Right lobe of liver (tissue), 6 donors: ENCODE results near the gene RASL12. TPM values are rescaled to one million over a fixed set of nuclear protein-coding genes. Genes with fewer than 3 reads are reported as not detected.

ENCODE experiments used
- ATAC-seq, 4 donors: fragments of 200-7000 bp; cut with Tn5 transposase; one replicate each; pipeline ENCODE4 v1.9.1; 2020; ENCODE audit warnings: mild to moderate bottlenecking in 4 of 4, moderate library complexity in 4 of 4
- DNase-seq, 3 donors: peaks; one replicate each; pipeline ENCODE4 v3.0.0-alpha.2; 2020
- H3K27ac ChIP-seq, 3 donors: fragments of 200-600 bp; one replicate each; pipeline ENCODE4 v1.8.0; 2022
- H3K27me3 ChIP-seq, 2 donors: fragments of 200-600 bp; one replicate each; pipeline ENCODE4 v1.8.0; 2022
- H3K36me3 ChIP-seq, 4 donors: fragments of 200-600 bp; sonication (generic) in 1 of 4; one replicate each; pipeline versions ENCODE4 v1.5.1 to v1.8.0; 2017 to 2022; ENCODE audit warnings: control low read depth in 1 of 4
- H3K4me1 ChIP-seq, 4 donors: fragments of 200-600 bp; sonication (generic) in 1 of 4; one replicate each; pipeline versions ENCODE4 v1.5.1 to v1.8.0; 2017 to 2022; ENCODE audit warnings: control low read depth in 1 of 4
- H3K4me3 ChIP-seq, 3 donors: fragments of 200-600 bp; one replicate each; pipeline ENCODE4 v1.8.0; 2022
- H3K9me3 ChIP-seq, 4 donors: fragments of 200-600 bp; sonication (generic) in 1 of 4; one replicate each; pipeline versions ENCODE4 v1.5.1 to v1.8.0; 2017 to 2022; ENCODE audit warnings: control low read depth in 1 of 4
- POLR2A ChIP-seq: fragments of 450-650 bp; IDR thresholded peaks from one replicate; pipeline ENCODE4 v1.6.1; 2017; ENCODE audit warnings: antibody characterized with exemption, mild to moderate bottlenecking
- WGBS: methylation state at CpG from one replicate; pipeline ENCODE4 v1.1.6; 2018; ENCODE audit warnings: low coverage, low lambda C conversion rate; ENCODE audit not compliant: insufficient coverage; ENCODE audit errors: missing lambda C conversion rate; 5-methylcytosine and 5-hydroxymethylcytosine counted together
- intact Hi-C, 2 donors: fragments of 100-400 bp; cut with DNase I; formaldehyde crosslinking; loops; one replicate each; pipeline versions ENCODE4 v1.11.2 to v1.14.1; 2022
- total RNA-seq, 6 experiments: library from RNA; depleted of rRNA in 2 of 6; stranded (reverse); fragments of >200 nt in 2 of 6; fragmentation: NEBNext Ultra II Directional in 3 of 6; extraction: Animal tissue kit (Norgen Biotek cat#: 25700) in 3 of 6; gene quantifications; one replicate each; pipeline versions ENCODE4 v1.1.0 to v1.2.4, GENCODE V29; 2016 to 2023
- TF ChIP-seq, protein P1 (sequence below), 4 donors: fragments of 200-600 bp in 3 of 4; fragments of 450-650 bp in 1 of 4; IDR thresholded peaks; one replicate each; pipeline versions ENCODE4 v1.5.1 to v1.8.0; 2016 to 2022; ENCODE audit warnings: antibody characterized with exemption in 4 of 4, mild to moderate bottlenecking in 2 of 4
- donor health status: DM: no; HTN: yes; CAD: no.
- donor health status: DM: no; HTN: no; CAD: no.
- donor health status: DM: no; HTN: no; CAD: no.
- donor health status: DM: no; HTN: yes; CAD: no.
- donor health status: DM: no; HTN: yes; CAD: no.

The RASL12 gene
- total RNA-seq, 6 experiments from 2014 or later = 0.07 to 1.5 (median 0.24) TPM

- ATAC-seq (no peak), DNase-seq (no peak)
- Histone ChIP-seq H3K4me3 (no peak overlapping the region), H3K9me3 (no peaks in the 10 kb centered on the region), H3K27ac (peak overlapping the region in 1 of 3 donors; percentile 99), H3K27me3 (no peaks in the 10 kb centered on the region), H3K4me1 (peaks cover 0 to 65% (median 16%) of the 10 kb centered on the region in 4 donors), H3K36me3 (no peaks in the 10 kb centered on the region)
- intact Hi-C loops = no loop called here
- WGBS = 76% methylated on average over 5 of the region's 8 CpGs
- no peak for TF ChIP-seq POLR2A
- TF ChIP-seq, protein P1, sequence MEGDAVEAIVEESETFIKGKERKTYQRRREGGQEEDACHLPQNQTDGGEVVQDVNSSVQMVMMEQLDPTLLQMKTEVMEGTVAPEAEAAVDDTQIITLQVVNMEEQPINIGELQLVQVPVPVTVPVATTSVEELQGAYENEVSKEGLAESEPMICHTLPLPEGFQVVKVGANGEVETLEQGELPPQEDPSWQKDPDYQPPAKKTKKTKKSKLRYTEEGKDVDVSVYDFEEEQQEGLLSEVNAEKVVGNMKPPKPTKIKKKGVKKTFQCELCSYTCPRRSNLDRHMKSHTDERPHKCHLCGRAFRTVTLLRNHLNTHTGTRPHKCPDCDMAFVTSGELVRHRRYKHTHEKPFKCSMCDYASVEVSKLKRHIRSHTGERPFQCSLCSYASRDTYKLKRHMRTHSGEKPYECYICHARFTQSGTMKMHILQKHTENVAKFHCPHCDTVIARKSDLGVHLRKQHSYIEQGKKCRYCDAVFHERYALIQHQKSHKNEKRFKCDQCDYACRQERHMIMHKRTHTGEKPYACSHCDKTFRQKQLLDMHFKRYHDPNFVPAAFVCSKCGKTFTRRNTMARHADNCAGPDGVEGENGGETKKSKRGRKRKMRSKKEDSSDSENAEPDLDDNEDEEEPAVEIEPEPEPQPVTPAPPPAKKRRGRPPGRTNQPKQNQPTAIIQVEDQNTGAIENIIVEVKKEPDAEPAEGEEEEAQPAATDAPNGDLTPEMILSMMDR (IDR thresholded peaks at IDR 0.05) = no peak
Observed at GRCh38 chr15:65085207-65085753, 17.5 kb upstream of the RASL12 start.

DNA sequence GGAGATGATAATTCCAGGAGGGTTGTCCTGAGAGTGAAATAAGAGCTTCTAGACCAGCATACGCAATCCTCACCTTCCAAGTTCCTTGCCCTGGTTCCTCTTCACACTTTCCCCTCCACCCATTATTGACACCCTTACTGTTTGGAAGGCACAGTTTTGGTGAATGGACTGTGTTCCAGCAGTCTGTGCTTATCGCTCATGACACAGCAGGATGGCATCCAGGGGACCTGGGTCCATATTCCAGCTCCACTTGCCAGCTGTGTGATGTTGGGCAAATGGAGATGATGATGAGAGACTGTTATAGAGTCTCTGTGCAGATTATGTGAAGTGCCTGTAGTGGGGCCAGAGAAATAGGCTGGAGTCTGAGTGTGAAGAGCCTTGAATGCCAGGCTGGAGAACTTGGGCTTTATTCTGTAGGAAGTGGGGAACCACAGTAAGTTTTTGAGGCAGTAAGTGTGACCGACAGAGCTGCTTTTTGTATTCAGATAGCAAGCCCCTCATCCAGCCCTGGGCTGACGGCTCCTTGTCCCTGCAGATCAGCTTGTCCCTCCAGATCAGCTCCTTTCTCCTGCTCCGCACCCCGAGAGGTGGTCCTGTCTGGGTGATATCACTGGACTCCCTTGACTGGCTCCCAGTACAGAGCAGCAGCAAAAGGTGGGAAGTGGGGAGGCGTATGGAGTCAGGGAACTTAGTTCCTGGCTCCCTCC, 16.9 kb upstream of the RASL12 start:
- Histone ChIP-seq H3K4me1 (peaks cover 0 to 59% (median 13%) of the 10 kb centered on the region in 4 donors), H3K27ac (peak overlapping the region in 2 of 3 donors; percentile 7 to 99), H3K4me3 (no peak overlapping the region), H3K9me3 (no peaks in the 10 kb centered on the region), H3K27me3 (no peaks in the 10 kb centered on the region), H3K36me3 (no peaks in the 10 kb centered on the region)
- intact Hi-C loops = no loop called here
- TF ChIP-seq, protein P1 (IDR thresholded peaks at IDR 0.05) = no peak
- TF ChIP-seq POLR2A = no peak
- ATAC-seq (peak; percentile 14 to 59 (median 27)), DNase-seq (peak in 2 of 3 donors; percentile 64 to 80)
- WGBS = 55% methylated on average over 4 of the region's 7 CpGs

DNA sequence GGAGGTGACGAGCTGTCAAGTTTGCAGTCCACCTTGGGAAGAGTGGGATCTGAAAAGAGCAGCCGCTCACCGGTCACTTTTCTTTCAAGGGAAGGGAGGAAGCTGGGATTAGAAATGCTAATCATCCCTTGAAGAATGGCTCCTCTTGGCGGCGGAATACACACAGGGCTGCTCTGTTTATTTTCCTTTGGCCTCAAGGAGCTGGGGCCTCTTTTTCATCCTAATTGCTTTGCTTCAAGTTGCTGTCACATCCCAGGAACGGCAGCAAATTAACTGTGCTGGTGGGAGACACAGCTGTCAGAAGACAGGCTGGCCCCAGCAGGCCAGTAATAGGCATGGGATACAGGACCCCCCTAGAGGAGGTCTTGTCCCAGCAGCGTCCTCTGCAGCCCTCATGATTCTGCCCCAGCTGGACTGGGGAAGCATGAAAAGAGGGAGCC, 15.5 kb upstream of the RASL12 start:
- H3K27me3 ChIP-seq = no peaks in the 10 kb centered on the region
- H3K4me1 ChIP-seq = peaks cover 0 to 48% (median 5%) of the 10 kb centered on the region in 4 donors
- intact Hi-C loops = no loop called here
- ATAC-seq (no peak), DNase-seq (no peak)
- TF ChIP-seq POLR2A = no peak
- TF ChIP-seq, protein P1 (IDR thresholded peaks at IDR 0.05) = peak in 1 of 4 donors; percentile 5
- no peaks in the 10 kb centered on the region for H3K36me3 ChIP-seq
- H3K4me3 ChIP-seq = no peak overlapping the region
- H3K27ac ChIP-seq = no peak overlapping the region
- H3K9me3 ChIP-seq = no peaks in the 10 kb centered on the region
- 79% methylated on average over 4 of the region's 7 CpGs for WGBS

DNA sequence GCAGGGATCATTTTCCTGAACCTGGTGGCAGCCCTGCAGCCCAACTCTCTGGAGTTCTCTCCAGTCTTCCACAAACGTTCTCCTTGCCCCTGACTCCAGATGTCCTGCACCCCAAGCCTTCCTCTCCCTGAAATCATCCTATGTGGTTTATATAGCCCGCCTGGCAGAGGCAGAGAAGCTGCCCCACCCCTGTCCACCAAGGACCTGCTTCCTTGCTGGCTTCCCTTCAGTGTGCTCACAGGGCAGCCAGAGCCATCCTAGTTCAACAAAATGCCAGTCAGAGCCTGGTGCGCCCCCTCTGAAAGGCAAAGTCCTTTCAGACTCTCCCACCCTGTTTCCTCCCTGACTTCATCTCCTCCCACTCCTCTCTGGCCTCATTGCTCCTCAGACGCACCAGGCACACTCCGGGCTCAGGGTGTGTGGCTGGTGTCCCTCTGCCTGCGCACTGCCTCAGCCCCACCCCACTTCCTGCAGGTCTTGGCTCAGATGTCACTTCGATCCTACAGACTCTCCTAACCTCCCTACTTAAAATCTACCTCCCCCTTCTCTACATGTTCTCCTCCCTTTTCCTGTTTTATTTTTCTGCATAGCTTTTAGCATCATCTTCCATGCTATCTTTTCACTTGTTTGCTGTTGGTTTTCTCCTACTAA, 14.6 kb upstream of the RASL12 start:
- ATAC-seq = no peak

More for the DNA sequence above, 14.6 kb upstream of the RASL12 start:
- Histone ChIP-seq H3K9me3 (no peaks in the 10 kb centered on the region), H3K27ac (no peak overlapping the region), H3K36me3 (no peaks in the 10 kb centered on the region), H3K4me3 (no peak overlapping the region), H3K27me3 (no peaks in the 10 kb centered on the region), H3K4me1 (peaks cover 0 to 39% (median under 1%) of the 10 kb centered on the region in 4 donors)
- TF ChIP-seq, protein P1 (IDR thresholded peaks at IDR 0.05) = no peak
- TF ChIP-seq POLR2A = no peak
- WGBS = 40% methylated on average over 4 of the region's 7 CpGs
- no peak for DNase-seq
- intact Hi-C loops = no loop called here
